ENCODE measurements around the gene SLC6A11. TPM values are rescaled to one million over a fixed set of nuclear protein-coding genes. Genes with fewer than 3 reads are reported as not detected.

The SLC6A11 gene
- polyA plus RNA-seq, 1 donor (not counting 4 experiments of a cell fraction or from before 2014, with no cell fraction given) = 9.8 TPM

DNA sequence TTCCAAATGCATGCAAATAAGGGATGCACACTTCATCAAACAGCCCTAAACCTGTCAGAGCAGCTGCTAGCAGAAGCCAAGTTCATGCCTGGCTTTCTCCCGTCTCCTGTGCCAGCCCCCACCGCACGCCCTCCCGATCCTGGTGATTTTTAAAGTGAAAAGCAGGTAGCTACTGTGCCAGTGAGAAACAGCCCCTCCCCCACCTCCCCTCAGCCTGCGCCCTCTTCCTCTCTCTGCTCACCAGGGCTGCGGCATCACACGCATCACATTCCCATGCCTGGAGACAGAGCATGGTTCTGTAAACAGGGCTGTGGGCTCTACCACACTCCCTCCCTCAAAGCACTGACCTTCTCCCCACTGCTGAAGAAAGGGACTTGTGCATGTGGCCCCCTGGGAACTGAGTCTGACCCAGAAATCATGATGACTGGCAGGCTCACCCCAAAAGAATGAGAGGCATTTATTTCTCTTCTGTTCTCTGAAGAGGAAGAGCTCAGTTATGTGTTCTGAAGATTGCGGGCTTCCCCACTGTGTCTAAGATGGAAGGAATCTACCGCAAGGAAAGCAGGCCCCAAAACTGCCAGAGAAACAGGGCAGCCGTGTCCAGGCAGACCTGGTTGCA, 162.0 kb downstream of the SLC6A11 start:
- no peaks in the 10 kb centered on the region for H3K9me3 ChIP-seq (ENCODE audit: control insufficient read depth, low read depth, low read length)
- no peak overlapping the region for H3K4me3 ChIP-seq (ENCODE audit: control insufficient read depth in 2 of 3, extremely low read depth in 1 of 3, insufficient read depth in 2 of 3, low read depth in 1 of 3, low read length in 3 of 3)
- FAIRE-seq (no peak), DNase-seq (ENCODE audit: low read depth, low spot score) (no peak)
- no peak overlapping the region for H3K27ac ChIP-seq (ENCODE audit: control insufficient read depth, insufficient read depth, low read length)
- no peak overlapping the region for H3K9ac ChIP-seq (ENCODE audit: control insufficient read depth, extremely low read depth, insufficient read depth, low read length)
- no peaks in the 10 kb centered on the region for H3K9me1 ChIP-seq (ENCODE audit: control insufficient read depth, extremely low read depth, insufficient read depth, low read length)
- dilution Hi-C loops (cut with MboI; ENCODE audit: extremely low pct_ligation_motif_present, low sequenced_read_pairs) = no loop called here
- H4K20me1 ChIP-seq (ENCODE audit: control insufficient read depth, extremely low read depth, insufficient read depth, low read length) = no peaks in the 10 kb centered on the region
- TF ChIP-seq, protein P1, sequence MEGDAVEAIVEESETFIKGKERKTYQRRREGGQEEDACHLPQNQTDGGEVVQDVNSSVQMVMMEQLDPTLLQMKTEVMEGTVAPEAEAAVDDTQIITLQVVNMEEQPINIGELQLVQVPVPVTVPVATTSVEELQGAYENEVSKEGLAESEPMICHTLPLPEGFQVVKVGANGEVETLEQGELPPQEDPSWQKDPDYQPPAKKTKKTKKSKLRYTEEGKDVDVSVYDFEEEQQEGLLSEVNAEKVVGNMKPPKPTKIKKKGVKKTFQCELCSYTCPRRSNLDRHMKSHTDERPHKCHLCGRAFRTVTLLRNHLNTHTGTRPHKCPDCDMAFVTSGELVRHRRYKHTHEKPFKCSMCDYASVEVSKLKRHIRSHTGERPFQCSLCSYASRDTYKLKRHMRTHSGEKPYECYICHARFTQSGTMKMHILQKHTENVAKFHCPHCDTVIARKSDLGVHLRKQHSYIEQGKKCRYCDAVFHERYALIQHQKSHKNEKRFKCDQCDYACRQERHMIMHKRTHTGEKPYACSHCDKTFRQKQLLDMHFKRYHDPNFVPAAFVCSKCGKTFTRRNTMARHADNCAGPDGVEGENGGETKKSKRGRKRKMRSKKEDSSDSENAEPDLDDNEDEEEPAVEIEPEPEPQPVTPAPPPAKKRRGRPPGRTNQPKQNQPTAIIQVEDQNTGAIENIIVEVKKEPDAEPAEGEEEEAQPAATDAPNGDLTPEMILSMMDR (optimal IDR thresholded peaks at IDR 0.05 in 1 of 3, IDR thresholded peaks at IDR 0.05 in 1 of 3, conservative IDR thresholded peaks at IDR 0.05 in 1 of 3; ENCODE audit: extremely low read depth in 1 of 3, insufficient read depth in 2 of 3, low read length in 3 of 3) = no peak
- TF ChIP-seq EZH2 (IDR thresholded peaks at IDR 0.05; ENCODE audit: low read length) = no peak
- H3K4me2 ChIP-seq (ENCODE audit: control insufficient read depth, extremely low read depth, insufficient read depth, low read depth, low read length) = no peak overlapping the region
- H3K79me2 ChIP-seq (ENCODE audit: control insufficient read depth, insufficient read depth, low read length) = no peaks in the 10 kb centered on the region
- H3K4me1 ChIP-seq (ENCODE audit: control insufficient read depth, extremely low read depth, insufficient read depth, low read length) = peaks cover 5% of the 10 kb centered on the region
- H3K36me3 ChIP-seq (ENCODE audit: control insufficient read depth in 2 of 2, extremely low read depth in 1 of 2, insufficient read depth in 2 of 2, low read length in 2 of 2) = no peaks in the 10 kb centered on the region
- no peak overlapping the region for H2AFZ ChIP-seq (ENCODE audit: control insufficient read depth, low read length)
- peaks cover 61% of the 10 kb centered on the region for H3K27me3 ChIP-seq (ENCODE audit: control insufficient read depth, extremely low read depth, insufficient read depth, low read length)

DNA sequence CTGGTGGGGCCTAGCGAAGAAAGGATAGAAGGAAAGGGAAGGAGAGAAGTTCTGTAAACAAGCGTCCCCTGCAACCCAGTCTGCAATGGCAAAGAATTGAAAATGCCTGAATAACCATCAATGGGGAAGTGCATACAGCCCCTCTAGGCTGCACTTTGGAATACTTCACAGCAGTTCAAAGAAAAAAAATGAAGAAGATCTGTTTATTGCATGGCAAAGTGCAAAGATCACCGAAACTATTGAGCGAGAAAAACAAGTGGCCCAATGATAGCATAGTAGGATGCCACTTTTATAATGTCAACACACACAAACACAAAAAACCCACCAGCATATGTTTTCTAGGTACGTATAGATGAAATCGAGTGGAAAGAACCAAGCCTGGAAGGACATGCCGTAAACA, 162.9 kb downstream of the SLC6A11 start:
- no peaks in the 10 kb centered on the region for H3K79me2 ChIP-seq (ENCODE audit: control insufficient read depth, insufficient read depth, low read length)
- H3K9ac ChIP-seq (ENCODE audit: control insufficient read depth, extremely low read depth, insufficient read depth, low read length) = no peak overlapping the region
- dilution Hi-C loops (cut with MboI; ENCODE audit: extremely low pct_ligation_motif_present, low sequenced_read_pairs) = no loop called here
- TF ChIP-seq EZH2 (IDR thresholded peaks at IDR 0.05; ENCODE audit: low read length) = no peak
- TF ChIP-seq, protein P1 (optimal IDR thresholded peaks at IDR 0.05 in 1 of 3, IDR thresholded peaks at IDR 0.05 in 1 of 3, conservative IDR thresholded peaks at IDR 0.05 in 1 of 3; ENCODE audit: extremely low read depth in 1 of 3, insufficient read depth in 2 of 3, low read length in 3 of 3) = no peak
- H3K4me2 ChIP-seq (ENCODE audit: control insufficient read depth, extremely low read depth, insufficient read depth, low read depth, low read length) = no peak overlapping the region
- H4K20me1 ChIP-seq (ENCODE audit: control insufficient read depth, extremely low read depth, insufficient read depth, low read length) = no peaks in the 10 kb centered on the region
- H3K9me3 ChIP-seq (ENCODE audit: control insufficient read depth, low read depth, low read length) = no peaks in the 10 kb centered on the region
- FAIRE-seq (no peak), DNase-seq (ENCODE audit: low read depth, low spot score) (no peak)
- H3K9me1 ChIP-seq (ENCODE audit: control insufficient read depth, extremely low read depth, insufficient read depth, low read length) = no peaks in the 10 kb centered on the region
- H3K27me3 ChIP-seq (ENCODE audit: control insufficient read depth, extremely low read depth, insufficient read depth, low read length) = peaks cover 51% of the 10 kb centered on the region
- H3K4me3 ChIP-seq (ENCODE audit: control insufficient read depth in 2 of 3, extremely low read depth in 1 of 3, insufficient read depth in 2 of 3, low read depth in 1 of 3, low read length in 3 of 3) = no peak overlapping the region
- no peak overlapping the region for H2AFZ ChIP-seq (ENCODE audit: control insufficient read depth, low read length)
- no peaks in the 10 kb centered on the region for H3K36me3 ChIP-seq (ENCODE audit: control insufficient read depth in 2 of 2, extremely low read depth in 1 of 2, insufficient read depth in 2 of 2, low read length in 2 of 2)
- no peak overlapping the region for H3K27ac ChIP-seq (ENCODE audit: control insufficient read depth, insufficient read depth, low read length)
- peaks cover 8% of the 10 kb centered on the region for H3K4me1 ChIP-seq (ENCODE audit: control insufficient read depth, extremely low read depth, insufficient read depth, low read length)
